Measurements from ENCODE around the gene ZNF311.
"Not testable (repeated sequence)": the region's sequence is repeated elsewhere in the genome, so short reads cannot be mapped to it uniquely, and the experiment has no call there.

Gene ZNF311

GRCh38 chr6:28981833-28982475 lies 23.2 kb downstream of the ZNF311 start:
- peaks cover 13% of the 10 kb centered on the region for H3K27me3 ChIP-seq (ENCODE audit: insufficient read depth, low read length)
- H3K9me3 ChIP-seq (ENCODE audit: insufficient read depth, low read depth, low read length): no peaks in the 10 kb centered on the region
- H3K36me3 ChIP-seq (ENCODE audit: insufficient read depth, low read depth, low read length): no peaks in the 10 kb centered on the region
- peaks cover 9% of the 10 kb centered on the region for H3K4me1 ChIP-seq (ENCODE audit: insufficient read depth, low read length)
- peak overlapping the region; percentile 76; the same call in 1 of the 2 replicates for H3K9ac ChIP-seq (ENCODE audit: low read depth, low read length)
- H3K27ac ChIP-seq (ENCODE audit: low read length): no peak overlapping the region
- peak overlapping the region; percentile 93 for H3K4me3 ChIP-seq (ENCODE audit: low read length)

GRCh38 chr6:28981431-28981832 lies 23.7 kb downstream of the ZNF311 start:
- Histone ChIP-seq H3K4me1 (ENCODE audit: insufficient read depth, low read length) (peaks cover 9% of the 10 kb centered on the region), H3K36me3 (ENCODE audit: insufficient read depth, low read depth, low read length) (no peaks in the 10 kb centered on the region), H3K27me3 (ENCODE audit: insufficient read depth, low read length) (peaks cover 13% of the 10 kb centered on the region), H3K27ac (ENCODE audit: low read length) (no peak overlapping the region), H3K9ac (ENCODE audit: low read depth, low read length) (peak overlapping the region; percentile 89; the same call in 1 of the 2 replicates), H3K4me3 (ENCODE audit: low read length) (peak overlapping the region; percentile 93), H3K9me3 (ENCODE audit: insufficient read depth, low read depth, low read length) (no peaks in the 10 kb centered on the region)

- H3K36me3 ChIP-seq (ENCODE audit: insufficient read depth, low read depth, low read length): no peaks in the 10 kb centered on the region
- H3K27me3 ChIP-seq (ENCODE audit: insufficient read depth, low read length): peaks cover 13% of the 10 kb centered on the region
- H3K27ac ChIP-seq (ENCODE audit: low read length): no peak overlapping the region
- peaks cover 9% of the 10 kb centered on the region for H3K4me1 ChIP-seq (ENCODE audit: insufficient read depth, low read length)
- peak overlapping the region; percentile 93 for H3K4me3 ChIP-seq (ENCODE audit: low read length)
- no peaks in the 10 kb centered on the region for H3K9me3 ChIP-seq (ENCODE audit: insufficient read depth, low read depth, low read length)
- H3K9ac ChIP-seq (ENCODE audit: low read depth, low read length): peak overlapping the region; percentile 89; the same call in 1 of the 2 replicates
Observed at GRCh38 chr6:28980852-28981430, 24.2 kb downstream of the ZNF311 start.

GRCh38 chr6:28980137-28980851 lies 24.8 kb downstream of the ZNF311 start:
- H3K27me3 ChIP-seq (ENCODE audit: insufficient read depth, low read length): peaks cover 13% of the 10 kb centered on the region
- H3K4me3 ChIP-seq (ENCODE audit: low read length): peak overlapping the region; percentile 93
- H3K9ac ChIP-seq (ENCODE audit: low read depth, low read length): peak overlapping the region; percentile 89; the same call in 1 of the 2 replicates
- no peaks in the 10 kb centered on the region for H3K9me3 ChIP-seq (ENCODE audit: insufficient read depth, low read depth, low read length)
- H3K4me1 ChIP-seq (ENCODE audit: insufficient read depth, low read length): peaks cover 9% of the 10 kb centered on the region
- H3K27ac ChIP-seq (ENCODE audit: low read length): no peak overlapping the region
- no peaks in the 10 kb centered on the region for H3K36me3 ChIP-seq (ENCODE audit: insufficient read depth, low read depth, low read length)

- Histone ChIP-seq H3K27ac (ENCODE audit: low read length) (no peak overlapping the region), H3K9ac (ENCODE audit: low read depth, low read length) (no peak overlapping the region), H3K4me1 (ENCODE audit: insufficient read depth, low read length) (peaks cover 5% of the 10 kb centered on the region), H3K9me3 (ENCODE audit: insufficient read depth, low read depth, low read length) (no peaks in the 10 kb centered on the region), H3K4me3 (ENCODE audit: low read length) (no peak overlapping the region), H3K36me3 (ENCODE audit: insufficient read depth, low read depth, low read length) (no peaks in the 10 kb centered on the region), H3K27me3 (ENCODE audit: insufficient read depth, low read length) (peaks cover 13% of the 10 kb centered on the region)
Observed at GRCh38 chr6:28979679-28980078, 25.4 kb downstream of the ZNF311 start.

GRCh38 chr6:28978959-28979561 lies 26.1 kb downstream of the ZNF311 start:
- Histone ChIP-seq H3K9me3 (ENCODE audit: insufficient read depth, low read depth, low read length) (no peaks in the 10 kb centered on the region), H3K27ac (ENCODE audit: low read length) (no peak overlapping the region), H3K4me1 (ENCODE audit: insufficient read depth, low read length) (peaks cover 5% of the 10 kb centered on the region), H3K36me3 (ENCODE audit: insufficient read depth, low read depth, low read length) (no peaks in the 10 kb centered on the region), H3K4me3 (ENCODE audit: low read length) (no peak overlapping the region), H3K9ac (ENCODE audit: low read depth, low read length) (no peak overlapping the region), H3K27me3 (ENCODE audit: insufficient read depth, low read length) (peaks cover 13% of the 10 kb centered on the region)

GRCh38 chr6:28978133-28978491 lies 27.0 kb downstream of the ZNF311 start:
- no peaks in the 10 kb centered on the region for H3K9me3 ChIP-seq (ENCODE audit: insufficient read depth, low read depth, low read length)
- no peak overlapping the region for H3K4me3 ChIP-seq (ENCODE audit: low read length)
- H3K4me1 ChIP-seq (ENCODE audit: insufficient read depth, low read length): peaks cover 5% of the 10 kb centered on the region
- no peak overlapping the region for H3K9ac ChIP-seq (ENCODE audit: low read depth, low read length)
- peaks cover 13% of the 10 kb centered on the region for H3K27me3 ChIP-seq (ENCODE audit: insufficient read depth, low read length)
- no peaks in the 10 kb centered on the region for H3K36me3 ChIP-seq (ENCODE audit: insufficient read depth, low read depth, low read length)
- H3K27ac ChIP-seq (ENCODE audit: low read length): no peak overlapping the region

- H3K36me3 ChIP-seq (ENCODE audit: insufficient read depth, low read depth, low read length): no peaks in the 10 kb centered on the region
- H3K9me3 ChIP-seq (ENCODE audit: insufficient read depth, low read depth, low read length): no peaks in the 10 kb centered on the region
- no peak overlapping the region for H3K27ac ChIP-seq (ENCODE audit: low read length)
- no peak overlapping the region for H3K9ac ChIP-seq (ENCODE audit: low read depth, low read length)
- H3K4me1 ChIP-seq (ENCODE audit: insufficient read depth, low read length): peaks cover 5% of the 10 kb centered on the region
- H3K4me3 ChIP-seq (ENCODE audit: low read length): no peak overlapping the region
- H3K27me3 ChIP-seq (ENCODE audit: insufficient read depth, low read length): peaks cover 13% of the 10 kb centered on the region
Observed at GRCh38 chr6:28977341-28978132, 27.6 kb downstream of the ZNF311 start.

- Histone ChIP-seq H3K36me3 (ENCODE audit: insufficient read depth, low read depth, low read length) (no peaks in the 10 kb centered on the region), H3K4me3 (ENCODE audit: low read length) (no peak overlapping the region), H3K9me3 (ENCODE audit: insufficient read depth, low read depth, low read length) (no peaks in the 10 kb centered on the region), H3K4me1 (ENCODE audit: insufficient read depth, low read length) (peaks cover 5% of the 10 kb centered on the region), H3K27ac (ENCODE audit: low read length) (no peak overlapping the region), H3K27me3 (ENCODE audit: insufficient read depth, low read length) (peaks cover 13% of the 10 kb centered on the region), H3K9ac (ENCODE audit: low read depth, low read length) (no peak overlapping the region)
Observed at GRCh38 chr6:28976677-28977076, 28.4 kb downstream of the ZNF311 start.

- H3K4me3 ChIP-seq (ENCODE audit: low read length): no peak overlapping the region
- H3K9me3 ChIP-seq (ENCODE audit: insufficient read depth, low read depth, low read length): no peaks in the 10 kb centered on the region
- peaks cover 3% of the 10 kb centered on the region; the same call in 1 of the 2 replicates for H3K27me3 ChIP-seq (ENCODE audit: insufficient read depth, low read length)
- H3K9ac ChIP-seq (ENCODE audit: low read depth, low read length): no peak overlapping the region
- no peaks in the 10 kb centered on the region for H3K36me3 ChIP-seq (ENCODE audit: insufficient read depth, low read depth, low read length)
- no peaks in the 10 kb centered on the region for H3K4me1 ChIP-seq (ENCODE audit: insufficient read depth, low read length)
- no peak overlapping the region for H3K27ac ChIP-seq (ENCODE audit: low read length)
Observed at GRCh38 chr6:28974505-28974904, 30.6 kb downstream of the ZNF311 start.

GRCh38 chr6:28970056-28970455 lies 35.1 kb downstream of the ZNF311 start:
- H3K27me3 ChIP-seq (ENCODE audit: insufficient read depth, low read length); H3K9me3 ChIP-seq (ENCODE audit: insufficient read depth, low read depth, low read length); H3K27ac ChIP-seq (ENCODE audit: low read length); H3K36me3 ChIP-seq (ENCODE audit: insufficient read depth, low read depth, low read length); H3K9ac ChIP-seq (ENCODE audit: low read depth, low read length); H3K4me3 ChIP-seq (ENCODE audit: low read length); H3K4me1 ChIP-seq (ENCODE audit: insufficient read depth, low read length): not testable (repeated sequence)

All from iPS-20b (cell line).